ENCODE data around the gene CTNNA3.

CTNNA3 gene

GRCh38 chr10:65891073-65891981 lies 1804.7 kb downstream of the CTNNA3 start:
- no peaks in the 10 kb centered on the region for H3K27me3 ChIP-seq (ENCODE audit: insufficient read depth, poor library complexity, severe bottlenecking)
- H3K27ac ChIP-seq (ENCODE audit: poor library complexity, severe bottlenecking), result no peak overlapping the region
- no peak overlapping the region for H3K4me3 ChIP-seq (ENCODE audit: severe bottlenecking)
- no peaks in the 10 kb centered on the region for H3K36me3 ChIP-seq (ENCODE audit: low read depth)
- no peak for DNase-seq (ENCODE audit: low spot score)
- no peaks in the 10 kb centered on the region for H3K4me1 ChIP-seq (ENCODE audit: insufficient read depth, poor library complexity, severe bottlenecking)
- ATAC-seq (ENCODE audit: low read depth), result no peak
- no peak for TF ChIP-seq CTCF (IDR thresholded peaks at IDR 0.05; ENCODE audit: poor library complexity, severe bottlenecking)
- no peaks in the 10 kb centered on the region for H3K9me3 ChIP-seq (ENCODE audit: severe bottlenecking)

- no peak overlapping the region for H3K27ac ChIP-seq (ENCODE audit: poor library complexity, severe bottlenecking)
- DNase-seq (ENCODE audit: low spot score) (no peak), ATAC-seq (ENCODE audit: low read depth) (no peak)
- H3K9me3 ChIP-seq (ENCODE audit: severe bottlenecking), result no peaks in the 10 kb centered on the region
- no peaks in the 10 kb centered on the region for H3K36me3 ChIP-seq (ENCODE audit: low read depth)
- H3K4me1 ChIP-seq (ENCODE audit: insufficient read depth, poor library complexity, severe bottlenecking), result peaks cover 7% of the 10 kb centered on the region
- H3K27me3 ChIP-seq (ENCODE audit: insufficient read depth, poor library complexity, severe bottlenecking), result no peaks in the 10 kb centered on the region
- H3K4me3 ChIP-seq (ENCODE audit: severe bottlenecking), result no peak overlapping the region
- no peak for TF ChIP-seq CTCF (IDR thresholded peaks at IDR 0.05; ENCODE audit: poor library complexity, severe bottlenecking)
Measured at GRCh38 chr10:65864529-65864928, 1831.5 kb downstream of the CTNNA3 start.

- no peaks in the 10 kb centered on the region for H3K27me3 ChIP-seq (ENCODE audit: insufficient read depth, poor library complexity, severe bottlenecking)
- ATAC-seq (ENCODE audit: low read depth) (no peak), DNase-seq (ENCODE audit: low spot score) (no peak)
- TF ChIP-seq CTCF (IDR thresholded peaks at IDR 0.05; ENCODE audit: poor library complexity, severe bottlenecking), result no peak
- no peaks in the 10 kb centered on the region for H3K36me3 ChIP-seq (ENCODE audit: low read depth)
- no peak overlapping the region for H3K4me3 ChIP-seq (ENCODE audit: severe bottlenecking)
- H3K9me3 ChIP-seq (ENCODE audit: severe bottlenecking), result no peaks in the 10 kb centered on the region
- no peak overlapping the region for H3K27ac ChIP-seq (ENCODE audit: poor library complexity, severe bottlenecking)
- peaks cover 7% of the 10 kb centered on the region for H3K4me1 ChIP-seq (ENCODE audit: insufficient read depth, poor library complexity, severe bottlenecking)
Measured at GRCh38 chr10:65864036-65864435, 1832.0 kb downstream of the CTNNA3 start.
